MM.1S (cell line): ENCODE measurements around the gene ATP8B3.

Source experiments
- CTCF ChIP-seq: fragments of 300-600 bp; sonication (generic); IDR thresholded peaks from 2 replicates; pipeline ENCODE4 v1.5.1; 2016; ENCODE audit warnings: antibody characterized with exemption, low read length, mixed read lengths
- EZH2 ChIP-seq: fragments of 300-600 bp; sonication (generic); optimal IDR thresholded peaks from 2 replicates; pipeline ENCODE3; 2017; ENCODE audit warnings: low read depth, mild to moderate bottlenecking, antibody characterized with exemption, low read length, mixed read lengths
- EZH2phosphoT487 ChIP-seq: fragments of 300-600 bp; sonication (generic); IDR thresholded peaks from 2 replicates; pipeline ENCODE4 v1.6.1; 2018; ENCODE audit warnings: antibody characterized with exemption, low read length

DNA sequence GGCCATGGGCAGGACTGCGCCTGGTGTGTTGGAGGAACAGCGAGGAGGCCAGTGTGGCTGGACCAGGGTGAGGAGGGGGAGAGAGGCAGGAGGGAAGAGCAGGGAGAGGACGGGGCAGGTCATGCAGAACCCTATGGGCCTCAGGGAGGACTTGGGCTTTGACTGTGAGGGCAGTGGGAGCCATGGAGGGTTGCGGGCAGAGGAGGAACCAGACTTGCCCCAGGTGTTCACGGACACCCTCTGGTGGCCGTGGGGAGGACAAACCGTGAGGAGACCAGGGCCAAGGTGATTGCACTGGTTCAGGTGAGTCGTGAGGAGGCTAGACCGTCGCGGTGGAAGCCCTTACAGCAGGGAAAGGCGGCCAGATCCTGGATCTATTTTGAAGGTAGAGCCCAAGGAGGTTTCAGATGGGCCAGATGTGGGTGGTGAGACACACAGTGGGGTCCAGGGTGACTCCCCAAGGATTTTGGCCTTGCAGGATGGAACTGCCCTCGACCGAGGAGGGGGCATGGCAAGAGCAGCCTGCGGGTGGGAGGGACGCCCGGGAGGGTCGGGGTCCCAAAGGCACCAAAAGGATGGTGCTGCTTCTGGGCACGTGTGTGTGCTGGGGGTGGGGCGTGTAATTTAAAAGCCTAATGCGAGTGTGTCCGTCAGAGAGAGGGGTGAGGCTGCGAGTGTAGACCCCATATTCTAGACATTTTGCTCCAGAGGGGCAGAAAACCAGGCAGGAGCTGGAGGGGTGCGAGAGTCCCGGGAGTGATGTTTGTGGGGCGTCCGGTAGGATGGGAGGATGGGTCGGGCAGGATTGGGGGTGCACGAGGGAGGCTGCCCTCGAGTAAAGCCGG is 39.0 kb upstream of the ATP8B3 start:
- TF ChIP-seq CTCF (peak; percentile 25), EZH2 (no peak), EZH2phosphoT487 (no peak)
